GM12872 (cell line): ENCODE measurements around the gene KRT15.

Experiments
- TF ChIP-seq, protein P1 (sequence below): IDR thresholded peaks from 3 replicates; pipeline ENCODE4 v1.5.1; 2011; ENCODE audit warnings: low read depth, mild to moderate bottlenecking, low read length, moderate library complexity; ENCODE audit not compliant: insufficient read depth

Gene KRT15

DNA sequence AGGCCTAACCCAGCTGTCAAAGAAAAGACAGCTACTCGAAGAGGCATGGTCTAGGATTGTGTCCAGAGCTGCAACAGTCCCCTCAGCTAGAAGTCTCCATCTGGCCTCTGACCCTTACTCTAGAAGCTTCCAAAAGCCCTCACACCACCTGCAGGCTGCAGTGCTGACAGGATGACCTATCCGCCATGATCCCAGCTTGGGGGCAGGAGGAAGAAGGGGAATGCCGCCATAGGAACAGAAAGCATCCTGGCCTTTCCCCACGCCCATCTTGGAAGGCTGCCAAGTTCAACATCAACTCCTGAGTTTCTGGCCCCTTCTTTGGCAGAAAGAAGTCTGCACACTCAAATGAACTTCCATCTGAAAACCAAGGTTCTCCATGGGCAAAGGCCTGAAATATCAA, 25.9 kb downstream of the KRT15 start:
- TF ChIP-seq, protein P1, sequence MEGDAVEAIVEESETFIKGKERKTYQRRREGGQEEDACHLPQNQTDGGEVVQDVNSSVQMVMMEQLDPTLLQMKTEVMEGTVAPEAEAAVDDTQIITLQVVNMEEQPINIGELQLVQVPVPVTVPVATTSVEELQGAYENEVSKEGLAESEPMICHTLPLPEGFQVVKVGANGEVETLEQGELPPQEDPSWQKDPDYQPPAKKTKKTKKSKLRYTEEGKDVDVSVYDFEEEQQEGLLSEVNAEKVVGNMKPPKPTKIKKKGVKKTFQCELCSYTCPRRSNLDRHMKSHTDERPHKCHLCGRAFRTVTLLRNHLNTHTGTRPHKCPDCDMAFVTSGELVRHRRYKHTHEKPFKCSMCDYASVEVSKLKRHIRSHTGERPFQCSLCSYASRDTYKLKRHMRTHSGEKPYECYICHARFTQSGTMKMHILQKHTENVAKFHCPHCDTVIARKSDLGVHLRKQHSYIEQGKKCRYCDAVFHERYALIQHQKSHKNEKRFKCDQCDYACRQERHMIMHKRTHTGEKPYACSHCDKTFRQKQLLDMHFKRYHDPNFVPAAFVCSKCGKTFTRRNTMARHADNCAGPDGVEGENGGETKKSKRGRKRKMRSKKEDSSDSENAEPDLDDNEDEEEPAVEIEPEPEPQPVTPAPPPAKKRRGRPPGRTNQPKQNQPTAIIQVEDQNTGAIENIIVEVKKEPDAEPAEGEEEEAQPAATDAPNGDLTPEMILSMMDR, result no peak

DNA sequence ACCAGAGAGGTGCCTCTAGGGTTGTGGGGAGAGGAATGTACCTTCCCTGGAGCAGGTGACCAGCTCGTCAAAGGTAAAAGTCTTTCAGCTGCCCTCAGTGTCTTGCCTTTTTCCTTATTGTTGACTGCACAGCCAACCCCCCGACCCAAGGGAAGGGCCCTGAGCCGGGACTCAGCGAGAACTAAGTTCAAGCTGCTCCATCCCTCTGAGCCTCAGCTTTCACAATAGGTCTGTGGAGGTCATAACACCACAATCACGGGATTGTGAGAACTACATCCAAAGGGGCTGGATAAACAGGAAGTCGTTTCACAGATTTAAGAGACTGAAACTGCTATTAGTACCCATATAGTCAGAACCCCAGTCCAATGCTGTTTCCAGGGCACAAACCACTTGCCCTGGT, 26.3 kb downstream of the KRT15 start:
- TF ChIP-seq, protein P1, result no peak

DNA sequence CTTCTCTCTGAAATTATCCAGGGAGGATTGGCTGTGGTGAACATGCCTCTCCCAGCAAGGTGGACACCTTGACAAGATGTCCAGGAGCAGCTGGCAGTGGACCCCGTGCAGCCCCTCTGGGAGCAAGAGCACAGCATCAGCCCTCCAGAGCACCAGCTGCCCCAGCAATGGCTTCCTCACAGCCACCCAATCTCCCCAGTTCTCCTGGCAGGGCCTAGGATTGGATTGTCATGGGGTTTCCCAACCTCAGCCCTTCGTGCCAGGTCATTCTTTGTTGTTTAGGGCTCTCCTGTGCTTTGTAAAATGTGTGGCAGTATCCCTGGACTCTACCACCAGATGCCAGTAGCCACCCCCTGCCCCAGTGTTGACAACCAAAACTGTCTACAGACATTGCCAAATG, 27.2 kb downstream of the KRT15 start:
- TF ChIP-seq, protein P1, result no peak

DNA sequence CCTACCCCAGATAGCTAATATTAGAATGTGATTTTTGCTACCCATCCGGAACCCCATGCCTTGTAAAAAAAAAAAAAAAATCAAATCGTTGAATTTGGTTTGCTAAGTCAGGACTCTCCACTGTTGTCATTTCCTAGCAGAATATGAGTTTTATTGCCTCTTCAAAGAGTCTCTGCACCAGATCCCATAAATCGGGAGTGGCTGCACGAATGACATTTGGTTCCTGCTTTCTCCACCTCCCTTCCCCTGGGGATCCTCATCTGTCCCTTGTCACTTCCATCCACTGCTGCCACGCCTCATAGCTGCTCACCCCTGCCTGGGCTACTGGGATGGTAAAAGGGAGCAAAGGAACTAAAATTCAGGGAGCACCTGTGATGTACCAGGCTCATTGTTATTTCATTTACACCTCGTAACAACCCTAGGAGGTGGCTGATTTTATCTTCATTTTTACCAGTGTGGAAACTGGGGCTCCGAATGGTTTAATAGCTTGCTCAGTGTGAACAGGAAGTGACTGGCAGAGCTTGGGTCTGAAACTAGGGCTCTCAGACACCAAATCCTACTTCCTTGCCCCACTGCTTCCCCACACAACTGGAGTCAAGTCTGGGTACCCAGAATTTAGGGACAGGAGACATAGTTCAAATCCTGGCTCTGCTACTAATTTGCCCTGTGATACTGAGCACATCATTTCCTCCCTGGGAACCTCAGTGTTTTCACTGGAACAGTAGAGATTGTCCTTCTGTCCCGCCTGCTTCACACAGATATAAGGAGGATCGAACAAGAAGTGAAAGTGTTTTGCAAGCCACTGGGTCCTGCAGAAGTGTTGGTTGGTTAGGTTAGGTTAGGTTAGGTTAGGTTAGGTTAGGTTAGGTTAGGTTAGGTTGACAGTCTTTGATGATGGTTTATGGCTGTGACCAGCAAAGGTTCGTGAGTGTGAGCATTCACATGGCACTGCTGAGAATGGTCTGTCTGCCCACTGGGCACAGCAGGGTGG, 28.4 kb downstream of the KRT15 start:
- TF ChIP-seq, protein P1, result no peak

DNA sequence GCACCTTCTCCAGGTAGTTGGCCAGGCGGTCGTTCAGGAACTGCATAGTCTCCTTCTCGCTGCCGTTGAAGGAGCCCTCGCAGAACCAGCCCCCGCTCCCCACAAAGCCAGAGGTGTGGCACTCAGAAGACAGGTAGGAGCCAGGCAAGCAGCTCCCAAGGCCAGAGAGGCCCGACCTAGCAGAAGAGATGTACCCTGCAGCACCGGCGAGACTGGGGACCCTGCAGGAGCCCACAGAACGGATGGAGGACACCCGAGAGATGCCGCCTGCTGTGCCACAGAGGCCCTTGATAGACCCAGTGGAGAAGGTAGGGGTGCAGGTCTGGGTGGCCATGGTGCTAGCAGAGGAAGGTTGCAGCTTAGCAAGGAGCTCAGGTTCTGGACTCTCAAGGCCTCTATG, 29.2 kb downstream of the KRT15 start, which contains the start of gene KRT36:
KRT36 (minus strand) TSS at position 380 of the 400 bp plus-strand sequence; CDS start at position 334, 46 bp downstream.
- TF ChIP-seq, protein P1, result no peak

DNA sequence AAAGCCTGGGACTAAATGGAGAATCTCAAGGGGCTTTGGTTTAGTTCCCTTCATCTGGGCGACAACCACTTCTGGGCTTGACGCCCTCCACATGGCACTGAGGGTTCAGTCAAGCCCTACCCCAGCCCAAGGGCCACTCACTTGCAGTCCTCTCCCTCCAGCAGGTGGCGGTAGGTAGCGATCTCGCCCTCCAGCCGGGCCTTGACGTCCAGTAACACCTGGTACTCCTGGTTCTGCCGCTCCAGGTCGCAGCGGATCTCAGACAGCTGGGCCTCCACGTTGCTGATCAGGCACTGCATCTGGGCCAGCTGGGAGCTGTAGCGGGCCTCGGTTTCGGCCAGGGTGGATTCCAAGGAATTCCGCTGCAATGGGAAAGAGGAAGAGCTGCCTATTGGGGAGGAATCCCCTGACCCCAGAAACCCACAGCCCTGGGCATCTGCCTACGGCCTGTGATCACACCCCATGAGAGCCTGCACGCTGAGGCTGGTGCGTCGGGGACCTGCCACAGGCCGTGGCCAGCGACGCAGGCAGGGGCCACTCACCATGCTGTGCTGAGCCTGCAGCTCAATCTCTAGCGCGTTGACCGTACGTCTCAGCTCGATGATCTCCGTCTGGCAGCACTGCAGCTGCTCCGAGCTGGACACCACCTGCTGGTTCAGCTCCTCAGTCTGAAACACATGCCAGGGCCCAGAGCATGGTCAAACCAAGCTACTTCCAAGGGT, 31.7 kb downstream of the KRT15 start:
- TF ChIP-seq, protein P1, result peak; percentile 79

DNA sequence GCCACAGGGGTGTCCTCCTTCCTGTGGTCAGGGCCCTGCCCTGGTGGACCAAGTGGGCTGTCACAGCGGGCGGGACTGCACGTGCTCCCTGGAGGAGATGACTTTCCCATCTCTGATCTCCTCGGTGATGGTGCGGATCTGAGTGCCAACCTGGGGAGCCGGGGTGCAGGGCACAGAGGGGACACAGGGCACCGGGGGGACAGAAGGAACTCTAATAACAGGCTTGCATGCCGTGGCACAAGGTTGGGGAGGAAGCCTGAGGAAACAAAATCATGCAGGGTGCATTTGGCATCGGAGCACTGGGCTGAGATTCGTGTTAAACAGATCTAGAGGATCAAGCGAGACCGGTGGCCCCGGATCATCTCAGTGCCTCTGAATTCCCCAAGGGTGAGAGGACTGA, 32.4 kb downstream of the KRT15 start:
- TF ChIP-seq, protein P1, result no peak
